ENCODE results near the gene C12orf57. TPM values are rescaled to one million over a fixed set of nuclear protein-coding genes. Genes with fewer than 3 reads are reported as not detected.

The C12orf57 gene
- total and polyA plus RNA-seq, 9 of the 15 experiments (the other 6 are each of a cell fraction or from before 2014, with no cell fraction given), result 26.7 to 191 (median 107) TPM

DNA sequence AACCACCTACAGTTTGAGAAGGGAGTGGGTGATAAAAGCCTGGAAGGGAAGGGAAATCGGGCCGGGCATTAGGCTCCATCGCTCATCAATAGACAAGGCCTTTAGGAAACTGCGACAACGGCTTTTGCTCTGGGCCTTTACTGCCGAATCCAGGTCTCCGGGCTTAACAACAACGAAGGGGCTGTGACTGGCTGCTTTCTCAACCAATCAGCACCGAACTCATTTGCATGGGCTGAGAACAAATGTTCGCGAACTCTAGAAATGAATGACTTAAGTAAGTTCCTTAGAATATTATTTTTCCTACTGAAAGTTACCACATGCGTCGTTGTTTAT, 467 bp upstream of the C12orf57 start (continued):
- TF ChIP-seq, protein P1, sequence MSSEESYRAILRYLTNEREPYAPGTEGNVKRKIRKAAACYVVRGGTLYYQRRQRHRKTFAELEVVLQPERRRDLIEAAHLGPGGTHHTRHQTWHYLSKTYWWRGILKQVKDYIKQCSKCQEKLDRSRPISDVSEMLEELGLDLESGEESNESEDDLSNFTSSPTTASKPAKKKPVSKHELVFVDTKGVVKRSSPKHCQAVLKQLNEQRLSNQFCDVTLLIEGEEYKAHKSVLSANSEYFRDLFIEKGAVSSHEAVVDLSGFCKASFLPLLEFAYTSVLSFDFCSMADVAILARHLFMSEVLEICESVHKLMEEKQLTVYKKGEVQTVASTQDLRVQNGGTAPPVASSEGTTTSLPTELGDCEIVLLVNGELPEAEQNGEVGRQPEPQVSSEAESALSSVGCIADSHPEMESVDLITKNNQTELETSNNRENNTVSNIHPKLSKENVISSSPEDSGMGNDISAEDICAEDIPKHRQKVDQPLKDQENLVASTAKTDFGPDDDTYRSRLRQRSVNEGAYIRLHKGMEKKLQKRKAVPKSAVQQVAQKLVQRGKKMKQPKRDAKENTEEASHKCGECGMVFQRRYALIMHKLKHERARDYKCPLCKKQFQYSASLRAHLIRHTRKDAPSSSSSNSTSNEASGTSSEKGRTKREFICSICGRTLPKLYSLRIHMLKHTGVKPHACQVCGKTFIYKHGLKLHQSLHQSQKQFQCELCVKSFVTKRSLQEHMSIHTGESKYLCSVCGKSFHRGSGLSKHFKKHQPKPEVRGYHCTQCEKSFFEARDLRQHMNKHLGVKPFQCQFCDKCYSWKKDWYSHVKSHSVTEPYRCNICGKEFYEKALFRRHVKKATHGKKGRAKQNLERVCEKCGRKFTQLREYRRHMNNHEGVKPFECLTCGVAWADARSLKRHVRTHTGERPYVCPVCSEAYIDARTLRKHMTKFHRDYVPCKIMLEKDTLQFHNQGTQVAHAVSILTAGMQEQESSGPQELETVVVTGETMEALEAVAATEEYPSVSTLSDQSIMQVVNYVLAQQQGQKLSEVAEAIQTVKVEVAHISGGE (CRISPR knock-in tag; IDR thresholded peaks at IDR 0.05), result no peak
- TF ChIP-seq EHMT2 (IDR thresholded peaks at IDR 0.05) (no peak), U2AF2 (optimal IDR thresholded peaks at IDR 0.05; ENCODE audit: low read depth, low read length) (no peak), ZNF23 (CRISPR knock-in tag; IDR thresholded peaks at IDR 0.05) (no peak), ZNF584 (CRISPR knock-in tag; IDR thresholded peaks at IDR 0.05; ENCODE audit: low read depth) (no peak), RBM14 (IDR thresholded peaks at IDR 0.05; ENCODE audit: borderline replicate concordance, insufficient read depth, low read depth, low read length) (no peak), OTX1 (CRISPR knock-in tag; IDR thresholded peaks at IDR 0.05) (no peak), FOXJ2 (tag; IDR thresholded peaks at IDR 0.05) (0 out of 2 replicates have a peak, but pooled peaks have one; percentile 64), HLTF (IDR thresholded peaks at IDR 0.05) (no peak), PPARD (CRISPR knock-in tag; IDR thresholded peaks at IDR 0.05) (no peak), ZFX (CRISPR knock-in tag; IDR thresholded peaks at IDR 0.05) (peak; percentile 90), KDM4B (IDR thresholded peaks at IDR 0.05; ENCODE audit: borderline replicate concordance in 2 of 2, low read depth in 1 of 2) (no peak), SAP30 (IDR thresholded peaks at IDR 0.05; ENCODE audit: borderline replicate concordance, insufficient read depth, low read depth, low read length, poor library complexity, severe bottlenecking) (no peak), XRCC4 (IDR thresholded peaks at IDR 0.05; ENCODE audit: extremely low read depth, insufficient read depth, insufficient read length) (no peak), BRD4 (IDR thresholded peaks at IDR 0.05) (no peak), SREBF1 (IDR thresholded peaks at IDR 0.05; ENCODE audit: borderline replicate concordance, low read depth, low read length) (no peak), ZNF133 (CRISPR knock-in tag; IDR thresholded peaks at IDR 0.05) (no peak), RBM17 (IDR thresholded peaks at IDR 0.05; ENCODE audit: borderline replicate concordance, low read depth, low read length) (no peak), FOXJ3 (CRISPR knock-in tag; IDR thresholded peaks at IDR 0.05) (no peak), ZSCAN32 (CRISPR knock-in tag; IDR thresholded peaks at IDR 0.05) (no peak)
- TF ChIP-seq, protein P2, sequence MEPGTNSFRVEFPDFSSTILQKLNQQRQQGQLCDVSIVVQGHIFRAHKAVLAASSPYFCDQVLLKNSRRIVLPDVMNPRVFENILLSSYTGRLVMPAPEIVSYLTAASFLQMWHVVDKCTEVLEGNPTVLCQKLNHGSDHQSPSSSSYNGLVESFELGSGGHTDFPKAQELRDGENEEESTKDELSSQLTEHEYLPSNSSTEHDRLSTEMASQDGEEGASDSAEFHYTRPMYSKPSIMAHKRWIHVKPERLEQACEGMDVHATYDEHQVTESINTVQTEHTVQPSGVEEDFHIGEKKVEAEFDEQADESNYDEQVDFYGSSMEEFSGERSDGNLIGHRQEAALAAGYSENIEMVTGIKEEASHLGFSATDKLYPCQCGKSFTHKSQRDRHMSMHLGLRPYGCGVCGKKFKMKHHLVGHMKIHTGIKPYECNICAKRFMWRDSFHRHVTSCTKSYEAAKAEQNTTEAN (CRISPR knock-in tag; IDR thresholded peaks at IDR 0.05), result no peak
- TF ChIP-seq, protein P3, sequence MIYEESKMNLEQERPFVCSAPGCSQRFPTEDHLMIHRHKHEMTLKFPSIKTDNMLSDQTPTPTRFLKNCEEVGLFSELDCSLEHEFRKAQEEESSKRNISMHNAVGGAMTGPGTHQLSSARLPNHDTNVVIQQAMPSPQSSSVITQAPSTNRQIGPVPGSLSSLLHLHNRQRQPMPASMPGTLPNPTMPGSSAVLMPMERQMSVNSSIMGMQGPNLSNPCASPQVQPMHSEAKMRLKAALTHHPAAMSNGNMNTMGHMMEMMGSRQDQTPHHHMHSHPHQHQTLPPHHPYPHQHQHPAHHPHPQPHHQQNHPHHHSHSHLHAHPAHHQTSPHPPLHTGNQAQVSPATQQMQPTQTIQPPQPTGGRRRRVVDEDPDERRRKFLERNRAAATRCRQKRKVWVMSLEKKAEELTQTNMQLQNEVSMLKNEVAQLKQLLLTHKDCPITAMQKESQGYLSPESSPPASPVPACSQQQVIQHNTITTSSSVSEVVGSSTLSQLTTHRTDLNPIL (CRISPR knock-in tag; IDR thresholded peaks at IDR 0.05), result no peak
- TF ChIP-seq, protein P4, sequence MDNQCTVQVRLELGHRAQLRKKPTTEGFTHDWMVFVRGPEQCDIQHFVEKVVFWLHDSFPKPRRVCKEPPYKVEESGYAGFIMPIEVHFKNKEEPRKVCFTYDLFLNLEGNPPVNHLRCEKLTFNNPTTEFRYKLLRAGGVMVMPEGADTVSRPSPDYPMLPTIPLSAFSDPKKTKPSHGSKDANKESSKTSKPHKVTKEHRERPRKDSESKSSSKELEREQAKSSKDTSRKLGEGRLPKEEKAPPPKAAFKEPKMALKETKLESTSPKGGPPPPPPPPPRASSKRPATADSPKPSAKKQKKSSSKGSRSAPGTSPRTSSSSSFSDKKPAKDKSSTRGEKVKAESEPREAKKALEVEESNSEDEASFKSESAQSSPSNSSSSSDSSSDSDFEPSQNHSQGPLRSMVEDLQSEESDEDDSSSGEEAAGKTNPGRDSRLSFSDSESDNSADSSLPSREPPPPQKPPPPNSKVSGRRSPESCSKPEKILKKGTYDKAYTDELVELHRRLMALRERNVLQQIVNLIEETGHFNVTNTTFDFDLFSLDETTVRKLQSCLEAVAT (IDR thresholded peaks at IDR 0.05), result no peak
